SK-N-SH (cell line): Measurements from ENCODE around the gene MYL5.

Experiments
- POLR2AphosphoS5 ChIP-seq: IDR thresholded peaks from 2 replicates; pipeline ENCODE4 v1.6.1; 2012; ENCODE audit warnings: low read depth, low read length
- RFX5 ChIP-seq: IDR thresholded peaks from 2 replicates; pipeline ENCODE4 v1.6.1; 2012; ENCODE audit warnings: mild to moderate bottlenecking, improper control_type of control experiment, low read length
- TAF1 ChIP-seq: IDR thresholded peaks from 2 replicates; pipeline ENCODE4 v1.6.1; 2012; ENCODE audit warnings: low read depth, mild to moderate bottlenecking, low read length, moderate library complexity, borderline replicate concordance
- TF ChIP-seq, protein P1 (sequence below): fragments of 200-600 bp; sonication (generic); IDR thresholded peaks from 2 replicates; pipeline ENCODE4 v1.6.1; 2017; ENCODE audit warnings: antibody characterized with exemption, mild to moderate bottlenecking, moderate library complexity

DNA sequence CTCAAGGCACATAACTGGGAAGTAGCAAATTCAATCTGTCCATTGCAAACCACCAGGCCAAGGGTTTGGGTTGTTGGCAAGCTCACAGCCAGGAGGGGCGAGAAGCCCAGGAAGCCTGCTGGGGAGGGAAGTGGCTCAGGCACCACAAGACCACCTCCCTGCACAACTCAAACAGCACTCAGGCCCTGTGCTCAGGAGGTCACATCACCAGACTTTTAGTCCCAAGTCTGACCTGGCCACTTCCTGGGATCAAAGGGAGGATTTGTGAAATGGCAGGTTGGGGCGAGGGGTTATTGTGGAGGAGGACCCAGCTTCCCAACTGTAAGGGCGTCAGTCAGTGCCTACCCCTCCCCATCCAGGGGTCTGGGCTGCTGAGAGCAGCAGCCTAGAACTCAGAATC, 2.6 kb upstream of the MYL5 start:
- TF ChIP-seq, protein P1, sequence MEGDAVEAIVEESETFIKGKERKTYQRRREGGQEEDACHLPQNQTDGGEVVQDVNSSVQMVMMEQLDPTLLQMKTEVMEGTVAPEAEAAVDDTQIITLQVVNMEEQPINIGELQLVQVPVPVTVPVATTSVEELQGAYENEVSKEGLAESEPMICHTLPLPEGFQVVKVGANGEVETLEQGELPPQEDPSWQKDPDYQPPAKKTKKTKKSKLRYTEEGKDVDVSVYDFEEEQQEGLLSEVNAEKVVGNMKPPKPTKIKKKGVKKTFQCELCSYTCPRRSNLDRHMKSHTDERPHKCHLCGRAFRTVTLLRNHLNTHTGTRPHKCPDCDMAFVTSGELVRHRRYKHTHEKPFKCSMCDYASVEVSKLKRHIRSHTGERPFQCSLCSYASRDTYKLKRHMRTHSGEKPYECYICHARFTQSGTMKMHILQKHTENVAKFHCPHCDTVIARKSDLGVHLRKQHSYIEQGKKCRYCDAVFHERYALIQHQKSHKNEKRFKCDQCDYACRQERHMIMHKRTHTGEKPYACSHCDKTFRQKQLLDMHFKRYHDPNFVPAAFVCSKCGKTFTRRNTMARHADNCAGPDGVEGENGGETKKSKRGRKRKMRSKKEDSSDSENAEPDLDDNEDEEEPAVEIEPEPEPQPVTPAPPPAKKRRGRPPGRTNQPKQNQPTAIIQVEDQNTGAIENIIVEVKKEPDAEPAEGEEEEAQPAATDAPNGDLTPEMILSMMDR, result no peak
- TF ChIP-seq TAF1 (no peak), RFX5 (no peak), POLR2AphosphoS5 (no peak)
